Retina (tissue), 1 donor: ENCODE results near the gene TRIM23.
"Not testable (repeated sequence)": the region's sequence is repeated elsewhere in the genome, so short reads cannot be mapped to it uniquely, and the experiment has no call there.

ENCODE experiments used
- DNase-seq: peaks from one replicate; pipeline ENCODE4 v3.0.0-alpha.2; 2016

TRIM23 gene

DNA sequence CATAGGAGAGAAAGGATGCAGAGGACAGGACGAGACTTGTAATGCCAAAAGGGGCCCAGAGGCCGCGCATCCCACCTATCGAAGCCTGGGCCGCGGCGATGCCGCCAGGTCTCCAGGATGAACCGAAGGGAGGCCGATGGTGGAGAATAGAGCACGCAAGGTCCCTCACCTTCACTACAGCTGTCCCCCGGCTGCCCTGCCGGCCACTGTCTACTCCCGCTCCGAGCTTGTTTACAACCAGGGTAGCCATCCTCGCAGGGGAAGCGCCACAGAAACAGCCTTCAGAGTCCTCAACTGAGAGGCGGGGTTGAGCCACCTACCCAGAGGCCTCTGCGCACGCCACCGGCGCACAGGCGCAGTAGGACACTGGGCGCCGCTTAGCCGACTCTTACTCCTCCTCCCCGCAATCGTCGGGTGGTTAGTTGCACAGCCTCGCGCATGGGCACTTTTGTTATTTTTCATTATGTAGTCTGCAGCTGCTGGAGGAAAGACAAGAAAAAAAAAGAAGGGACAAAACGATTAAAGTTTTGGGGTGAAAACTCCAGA, at the start of gene TRIM23:
Gene TRIM23 (minus strand): TSS at position 309 of the 546 bp plus-strand sequence. CDS start 59 bp downstream, at position 250.
- peak; percentile 98 for DNase-seq

DNA sequence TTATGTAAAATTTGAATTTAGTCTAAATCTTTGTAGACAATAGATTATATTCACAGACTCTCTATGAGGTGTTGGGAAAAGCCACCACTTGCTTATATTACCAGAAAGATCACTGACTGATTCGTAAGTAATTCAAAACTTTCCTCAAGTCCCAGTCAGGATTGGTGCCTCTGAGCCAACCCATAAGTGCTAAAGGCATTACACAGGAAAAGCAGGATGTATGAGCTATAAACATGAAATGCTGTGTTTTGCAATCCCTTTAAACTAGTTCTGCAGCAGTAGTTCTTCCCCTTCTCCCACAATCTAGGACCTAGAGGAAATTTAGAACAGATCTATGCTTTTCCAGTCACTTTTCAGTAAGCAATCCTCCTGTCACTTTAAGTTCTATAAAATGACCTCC, 48.7 kb upstream of the TRIM23 start:
- no peak for DNase-seq

DNA sequence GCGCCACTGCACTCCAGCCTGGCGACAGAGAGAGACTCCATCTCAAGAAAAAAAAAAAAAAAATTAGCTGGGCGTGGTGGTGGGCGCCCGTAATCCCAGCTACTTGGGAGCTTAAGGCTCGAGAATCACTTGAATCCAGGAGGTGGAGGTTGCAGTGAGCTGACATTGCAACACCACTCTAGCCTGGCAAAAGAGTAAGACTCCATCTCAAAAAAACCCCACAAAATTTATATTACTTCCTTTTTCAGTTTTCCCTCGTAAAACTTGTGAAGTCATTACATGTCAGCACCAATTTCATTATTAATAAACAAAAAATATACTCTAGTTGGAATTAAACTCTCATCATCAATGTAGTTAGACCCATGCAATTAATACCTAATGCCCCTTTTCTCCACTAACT, 44.6 kb upstream of the TRIM23 start:
- DNase-seq, result no peak

DNA sequence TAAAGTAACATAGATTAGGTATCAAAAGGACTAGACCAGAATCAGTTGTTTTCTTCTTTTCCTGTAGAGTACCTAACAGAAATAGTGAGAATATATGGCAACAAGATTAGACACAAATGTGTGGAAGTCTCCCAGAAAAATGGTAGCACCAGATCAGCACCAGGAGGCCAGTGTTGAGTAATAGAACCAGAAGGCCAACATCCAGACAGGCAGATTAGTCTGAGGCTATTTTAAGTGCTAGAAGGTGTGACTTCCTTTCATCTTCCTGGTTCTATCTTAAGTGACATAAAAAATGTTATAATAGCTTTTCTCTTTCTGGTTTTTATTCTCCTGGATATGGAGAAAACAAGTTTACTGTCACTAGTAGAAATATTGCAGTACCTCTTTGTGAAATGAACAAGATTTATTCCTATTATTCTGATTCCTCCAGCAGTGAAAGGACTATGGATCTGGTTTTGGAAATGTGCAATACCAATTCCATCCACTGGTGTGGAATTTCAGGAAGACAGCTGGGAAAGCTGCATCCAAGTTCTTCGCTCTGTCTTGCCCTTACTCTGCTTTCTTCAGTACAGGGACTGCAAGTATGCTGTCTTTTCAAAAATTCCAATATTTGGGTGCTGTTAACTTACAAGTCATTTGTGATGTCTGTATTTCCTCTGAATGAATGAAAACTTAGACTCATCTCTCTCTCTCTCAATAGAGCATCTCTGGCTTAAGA, 39.8 kb upstream of the TRIM23 start:
- no peak for DNase-seq

DNA sequence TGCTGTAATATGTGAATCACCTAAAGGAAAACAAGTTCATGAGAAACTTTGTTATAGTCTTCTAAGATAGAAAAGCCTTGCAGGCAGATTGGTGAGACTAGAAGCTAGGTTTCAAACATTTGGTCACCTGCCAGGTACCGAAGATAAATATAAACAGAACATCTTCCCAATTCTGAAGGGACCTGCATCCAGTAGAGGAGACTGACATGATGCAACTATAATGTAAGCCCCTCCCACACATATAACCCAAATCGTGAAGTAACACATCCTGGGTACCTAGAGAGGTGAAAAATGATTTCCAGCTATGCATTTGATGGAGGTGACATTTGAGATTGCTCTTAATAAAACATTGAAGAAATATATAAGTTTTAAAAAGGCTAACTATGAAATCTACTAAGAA, 30.6 kb upstream of the TRIM23 start:
- DNase-seq, result no peak

DNA sequence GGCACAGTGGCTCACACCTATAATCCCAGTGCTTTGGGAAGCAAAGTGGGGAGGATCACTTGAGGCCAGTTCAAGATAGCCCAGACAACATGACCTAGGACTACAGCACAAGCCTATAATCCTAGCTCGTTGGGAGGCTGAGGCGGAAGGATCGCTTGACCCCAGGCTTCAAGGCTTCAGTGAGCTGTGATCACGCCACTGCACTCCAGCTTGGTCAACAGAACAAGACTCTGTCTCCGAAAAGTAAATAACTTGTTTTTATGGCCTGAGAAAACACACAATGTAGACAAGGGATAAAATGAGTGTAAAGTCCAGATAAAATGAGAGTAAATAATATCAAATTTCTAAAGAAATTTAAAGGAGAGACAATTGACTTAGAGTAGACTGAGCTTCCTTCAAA, 27.0 kb upstream of the TRIM23 start:
- DNase-seq, result no peak

DNA sequence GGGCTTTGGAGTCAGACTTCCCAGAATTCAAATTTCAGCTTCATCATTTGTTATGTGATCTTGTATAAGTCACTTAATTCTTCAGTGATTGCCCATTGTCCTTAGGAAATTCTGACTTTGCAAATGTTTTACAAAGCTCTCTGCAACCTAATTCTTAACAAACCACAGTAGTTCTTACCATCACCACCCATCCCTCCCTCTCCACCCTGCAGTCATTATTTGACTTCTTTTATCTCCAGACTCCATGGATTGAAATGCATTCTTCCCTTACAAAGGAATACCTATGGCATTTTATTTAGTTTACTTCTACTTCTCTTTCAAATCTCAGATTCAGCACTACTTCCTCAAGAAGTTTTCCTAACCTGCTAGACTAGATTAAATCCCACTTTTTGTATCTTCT, 23.8 kb upstream of the TRIM23 start:
- DNase-seq, result no peak

DNA sequence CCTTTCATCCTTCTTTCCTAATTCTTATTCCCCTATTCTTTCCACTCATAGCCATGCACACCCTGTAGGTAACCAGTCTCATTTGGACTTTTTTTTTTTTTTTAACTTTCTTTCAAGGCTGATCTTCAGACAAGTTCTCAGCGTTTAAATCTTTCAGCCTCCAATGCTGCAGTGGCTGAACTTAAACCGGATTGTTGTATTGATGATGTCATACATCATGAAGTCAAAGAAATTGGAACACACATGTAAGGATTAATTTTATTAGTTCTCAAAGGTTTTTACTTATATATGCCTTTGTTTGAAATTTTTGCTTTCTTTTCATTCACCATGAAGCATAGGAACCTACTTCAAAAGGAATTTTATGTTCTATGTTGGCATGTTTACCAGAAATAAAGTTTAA, 22.8 kb upstream of the TRIM23 start:
- no peak for DNase-seq

DNA sequence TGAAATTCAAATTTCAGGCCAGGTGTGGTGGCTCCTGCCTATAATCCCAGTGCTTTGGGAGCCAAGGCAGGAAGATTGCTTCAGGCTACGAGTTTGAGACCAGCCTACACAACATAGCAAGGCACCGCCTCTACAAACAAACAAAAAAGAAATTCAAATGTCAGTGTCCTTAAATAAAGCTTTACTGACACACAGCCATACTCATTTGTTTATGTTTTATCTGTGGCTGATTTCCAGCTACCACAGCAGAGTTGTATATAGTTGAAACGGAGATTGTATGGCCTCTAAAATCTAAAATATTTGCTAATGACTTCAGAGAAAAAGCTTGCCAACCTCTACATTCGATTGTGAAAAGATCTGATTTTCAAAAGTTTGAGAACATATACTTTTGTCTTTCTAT, 16.1 kb upstream of the TRIM23 start:
- no peak for DNase-seq

DNA sequence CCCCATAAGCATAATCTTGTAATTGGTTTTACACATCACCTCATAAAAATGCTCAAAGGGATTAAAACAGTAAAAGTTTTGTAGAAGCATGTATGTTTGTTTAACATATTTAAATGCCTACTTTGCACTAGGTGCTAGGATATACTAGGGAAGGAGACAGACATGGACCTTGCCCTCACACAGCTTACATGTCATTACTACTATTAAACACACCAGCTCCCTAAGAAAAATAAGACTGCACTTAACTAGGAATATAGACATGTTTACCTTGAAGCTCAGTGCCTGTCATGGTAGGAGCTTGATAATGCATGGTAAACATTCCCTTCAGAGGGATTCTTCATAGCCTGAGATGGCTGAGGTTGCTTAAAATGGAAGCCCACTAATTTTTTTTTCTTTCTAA, 6.8 kb upstream of the TRIM23 start:
- no peak for DNase-seq

DNA sequence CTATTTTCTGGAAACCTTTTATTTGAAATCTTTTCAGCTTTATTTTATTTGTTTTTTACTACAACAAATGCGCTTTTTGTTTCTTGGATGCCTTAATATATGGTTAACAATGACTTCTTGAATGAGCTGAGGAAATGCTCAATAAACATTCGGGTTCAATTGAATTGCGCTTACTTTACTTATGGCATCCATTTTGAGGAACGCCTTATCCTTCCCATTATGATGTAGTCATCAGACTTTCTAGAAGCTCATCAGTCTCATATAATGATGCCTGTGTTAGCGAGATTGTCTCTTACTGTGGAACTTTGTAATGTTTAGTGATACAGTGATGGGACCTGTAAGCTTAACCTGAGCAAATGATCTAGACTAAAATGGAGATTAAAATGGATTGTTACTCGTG, 1.6 kb upstream of the TRIM23 start:
- peak; percentile 1 for DNase-seq

DNA sequence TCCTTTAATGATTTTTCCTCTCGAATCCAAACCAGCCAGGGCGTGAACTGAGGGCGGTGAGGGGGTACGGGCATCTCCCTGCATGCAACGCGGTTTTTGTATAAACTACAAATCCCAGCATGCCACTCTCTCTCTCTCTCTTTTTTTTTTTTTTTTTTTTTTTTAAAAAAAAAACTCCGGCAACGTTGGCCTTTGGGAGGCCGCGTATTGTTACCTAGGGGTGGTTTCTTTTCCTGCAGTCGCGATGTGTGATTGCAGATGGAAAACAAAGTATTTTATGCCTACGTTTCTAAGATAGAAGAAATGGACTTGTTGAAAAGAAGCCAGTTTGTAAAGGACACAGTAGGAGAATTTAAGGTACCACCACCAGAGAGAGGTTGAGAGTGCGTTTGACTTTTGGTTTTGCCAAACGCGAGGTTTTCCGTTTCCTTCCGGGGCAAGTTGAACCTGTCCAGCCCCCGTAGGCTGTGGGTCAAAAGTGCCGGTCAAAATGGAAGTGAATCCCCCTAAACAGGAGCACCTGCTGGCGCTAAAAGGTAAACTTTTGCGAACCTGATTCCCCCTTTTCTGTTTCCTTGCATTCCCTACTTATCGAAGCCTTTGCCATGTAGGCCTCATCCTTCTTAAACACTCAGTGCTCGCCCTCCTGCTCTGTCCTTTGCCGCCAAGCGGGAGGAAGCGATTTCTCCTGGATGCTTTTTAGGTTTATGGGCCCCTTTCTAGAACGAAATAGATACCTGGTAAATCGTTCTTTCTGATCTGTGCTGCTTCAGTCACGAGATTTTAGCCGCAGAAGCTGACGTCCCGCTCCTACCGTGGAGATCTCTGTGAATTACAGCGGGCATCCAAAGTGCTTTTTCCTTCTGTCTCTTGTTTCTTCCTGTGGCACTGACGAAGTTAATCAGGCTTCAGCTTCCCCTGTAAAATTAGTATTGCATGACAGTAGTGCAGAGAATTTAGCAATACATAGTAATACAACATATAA, 730 bp upstream of the TRIM23 start, which contains the start of the genes SHLD3 and TRAPPC13:
Gene SHLD3 (plus strand): TSS at position 457 of the 985 bp plus-strand sequence. CDS start 4,561 bp downstream, outside the sequence.
Gene TRAPPC13 (plus strand): TSS at position 457 of the 985 bp plus-strand sequence. CDS start 34 bp downstream, at position 491.
- DNase-seq, result peak; percentile 99

DNA sequence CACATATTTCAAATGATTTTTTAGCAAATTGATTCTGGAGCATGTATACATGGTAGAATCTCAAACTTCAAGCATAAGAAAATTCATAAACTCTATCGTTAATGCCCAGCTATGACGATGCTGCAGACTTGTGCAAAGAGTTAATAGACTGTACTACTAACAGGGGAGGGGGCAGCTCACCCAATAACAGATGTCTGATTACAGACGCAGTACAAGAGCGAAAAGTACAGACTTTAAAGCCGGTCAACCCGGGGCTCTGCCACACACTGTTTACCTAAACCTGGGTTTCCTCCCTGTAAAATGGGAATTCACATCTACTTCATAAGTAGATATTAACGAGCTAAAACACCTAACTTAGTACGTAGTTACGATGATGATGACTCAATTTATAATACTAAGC, 651 bp downstream of the TRIM23 start:
- DNase-seq, result no peak

DNA sequence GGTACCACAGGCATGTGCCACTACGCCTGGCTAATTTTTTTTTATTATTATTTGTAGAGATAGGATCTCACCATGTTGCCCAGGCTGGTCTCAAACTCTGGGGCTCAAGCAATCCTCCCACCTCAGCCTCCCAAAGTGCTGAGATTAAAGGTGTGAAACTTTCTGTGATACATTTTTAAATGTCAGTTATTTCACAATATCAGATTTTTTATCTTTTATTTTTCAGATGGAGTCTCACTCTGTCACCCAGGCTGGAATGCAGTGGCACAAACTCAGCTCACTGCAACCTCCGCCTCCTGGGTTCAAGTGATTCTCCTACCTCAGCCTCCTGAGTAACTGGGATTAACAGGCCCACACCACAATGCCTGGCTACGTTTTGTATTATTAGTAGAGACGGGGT, 2.2 kb downstream of the TRIM23 start:
- not testable (repeated sequence) for DNase-seq

DNA sequence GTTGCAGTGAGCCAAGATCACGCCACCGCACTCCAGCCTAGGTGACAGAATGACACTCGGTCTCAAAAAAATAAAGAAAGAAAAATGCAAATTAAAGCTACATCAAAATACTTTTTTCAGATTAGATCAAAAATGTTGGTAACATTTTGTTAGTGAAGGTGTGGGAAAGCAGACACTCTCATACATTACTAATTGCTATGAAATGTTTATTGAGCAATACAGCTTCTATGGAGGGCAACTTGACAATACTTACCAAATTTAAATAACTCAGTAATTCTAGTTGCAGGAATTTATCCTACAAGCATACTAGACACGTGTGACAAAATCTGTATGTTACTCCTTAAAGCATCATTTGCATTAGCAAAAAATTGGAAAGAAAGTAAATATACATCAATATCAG, 4.1 kb downstream of the TRIM23 start:
- no peak for DNase-seq

DNA sequence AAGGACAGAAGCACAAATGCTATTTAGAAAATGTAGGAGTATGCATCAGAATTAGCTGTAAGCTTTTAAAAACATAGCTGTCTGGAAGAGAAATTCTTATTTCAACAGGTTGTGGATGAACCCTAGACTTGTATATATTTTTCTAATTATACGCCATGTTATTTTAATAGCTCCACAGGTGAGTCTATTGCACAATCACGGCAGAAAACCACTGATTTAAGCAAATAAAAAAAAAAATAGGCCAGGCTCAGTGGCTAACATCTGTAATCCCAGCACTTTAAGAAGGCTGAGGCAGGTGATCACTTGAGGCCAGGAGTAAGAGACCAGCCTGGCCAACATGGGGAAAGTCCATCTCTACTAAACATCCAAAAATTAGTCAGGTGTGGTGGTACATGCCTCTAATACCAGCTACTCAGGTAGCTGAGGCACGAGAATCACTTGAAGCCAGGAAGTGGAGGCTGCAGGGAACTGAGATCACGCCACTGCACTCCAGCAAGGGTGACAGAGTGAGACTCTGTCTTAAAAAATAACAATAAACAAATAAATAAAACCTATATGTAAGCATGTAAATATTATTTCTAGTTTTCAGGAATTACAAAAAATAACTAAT, 11.7 kb downstream of the TRIM23 start:
- DNase-seq, result no peak

DNA sequence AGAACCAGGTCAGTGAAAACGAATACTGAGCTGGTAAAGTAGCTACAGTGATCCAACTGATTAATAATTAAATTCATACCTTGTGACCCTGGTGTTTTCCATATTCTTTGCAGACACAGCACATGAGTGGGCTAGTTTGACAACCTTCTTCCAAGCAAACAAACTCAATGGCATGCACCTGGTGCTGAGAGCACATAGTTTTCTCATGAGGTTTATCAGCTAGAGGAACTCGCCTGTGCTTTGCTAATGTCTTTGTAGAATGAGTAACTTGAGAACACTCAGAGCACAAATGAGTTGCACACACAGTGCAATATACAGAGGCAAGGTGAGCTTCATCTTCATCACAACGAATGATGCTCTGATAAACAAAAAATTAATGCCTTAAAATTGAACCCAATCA, 12.6 kb downstream of the TRIM23 start:
- no peak for DNase-seq

DNA sequence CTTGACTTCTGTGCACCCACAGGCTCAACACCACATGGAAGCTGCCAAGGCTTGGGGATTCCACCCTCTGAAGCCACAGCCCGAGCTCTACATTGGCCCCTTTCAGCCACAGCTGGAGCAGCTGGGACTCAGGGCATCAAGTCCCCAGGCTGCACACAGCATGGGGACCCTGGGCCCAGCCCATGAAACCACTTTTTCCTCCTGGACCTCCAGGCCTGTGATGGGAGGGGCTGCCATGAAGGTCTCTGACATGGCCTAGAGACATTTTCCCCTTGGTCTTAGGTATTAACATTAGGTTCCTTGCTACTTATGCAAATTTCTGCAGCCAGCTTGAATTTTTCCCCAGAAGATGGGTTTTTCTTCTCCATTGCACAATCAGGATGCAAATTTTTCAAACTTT, 22.4 kb downstream of the TRIM23 start:
- DNase-seq, result not testable (repeated sequence)

DNA sequence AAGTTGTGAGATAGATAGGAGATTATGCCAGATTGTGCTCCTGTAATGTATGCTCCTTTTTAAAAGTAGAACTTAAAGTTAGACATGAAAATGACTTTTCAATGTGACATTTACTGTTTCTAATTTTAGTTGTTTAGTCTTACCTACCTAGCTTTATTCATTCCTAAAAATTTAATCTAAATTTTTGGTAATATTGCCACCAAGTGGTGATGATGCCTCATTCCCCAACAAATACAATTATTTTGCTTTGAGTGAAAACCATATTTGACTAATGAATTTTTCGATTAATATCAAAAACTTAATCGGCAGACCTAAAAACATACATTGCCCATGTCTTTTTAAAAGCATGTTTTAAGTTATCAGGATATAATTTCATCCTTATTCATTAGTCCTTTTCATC, 35.4 kb downstream of the TRIM23 start:
- DNase-seq, result no peak

DNA sequence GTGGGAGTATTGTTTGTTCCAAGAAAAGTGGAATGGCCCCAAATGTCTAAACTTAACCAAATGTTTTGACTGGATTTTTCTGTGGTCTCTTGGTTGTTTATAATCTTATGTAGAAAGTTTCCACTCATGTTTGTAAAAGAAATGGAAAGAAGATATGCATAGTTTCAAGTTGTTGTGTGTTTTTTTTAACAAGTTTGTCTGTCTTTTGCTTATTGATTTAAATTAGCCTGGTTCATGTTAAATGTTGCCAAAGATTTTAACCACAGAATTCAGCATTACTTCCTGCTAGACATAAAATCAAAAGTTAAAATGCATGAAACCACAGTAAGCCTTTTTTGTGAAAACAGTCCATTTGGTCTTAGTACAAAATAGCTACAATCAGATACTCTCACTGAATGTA, 47.0 kb downstream of the TRIM23 start:
- DNase-seq, result no peak

DNA sequence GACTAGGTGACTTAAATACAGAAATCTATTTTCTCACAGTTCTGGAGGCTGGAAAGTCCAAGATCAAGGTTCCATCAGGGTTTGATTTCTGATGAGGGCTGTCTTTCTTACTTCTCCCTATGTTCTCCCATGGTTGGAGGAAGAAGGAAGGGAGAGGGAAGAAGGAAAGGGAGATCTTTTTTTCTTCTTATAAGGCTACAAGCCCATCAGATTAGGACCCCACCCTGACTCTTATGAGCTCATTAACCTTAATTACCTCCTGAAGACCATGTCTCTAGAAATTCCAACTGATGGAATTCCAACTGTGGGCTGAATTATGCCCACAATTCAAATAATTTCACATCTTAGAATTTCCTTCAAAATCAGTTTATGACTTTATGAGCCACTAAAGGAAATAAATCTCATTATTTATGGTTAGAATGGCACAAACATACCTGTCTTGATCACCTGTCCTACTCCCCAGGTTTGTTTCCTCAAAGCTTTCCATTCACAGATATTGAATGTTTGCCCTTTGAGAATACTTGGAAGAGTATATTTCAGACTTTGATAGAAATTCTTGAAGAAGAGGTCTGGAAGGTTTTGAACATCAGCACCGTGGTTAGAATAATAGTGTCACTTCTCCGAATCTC, 53.4 kb downstream of the TRIM23 start:
- no peak for DNase-seq

DNA sequence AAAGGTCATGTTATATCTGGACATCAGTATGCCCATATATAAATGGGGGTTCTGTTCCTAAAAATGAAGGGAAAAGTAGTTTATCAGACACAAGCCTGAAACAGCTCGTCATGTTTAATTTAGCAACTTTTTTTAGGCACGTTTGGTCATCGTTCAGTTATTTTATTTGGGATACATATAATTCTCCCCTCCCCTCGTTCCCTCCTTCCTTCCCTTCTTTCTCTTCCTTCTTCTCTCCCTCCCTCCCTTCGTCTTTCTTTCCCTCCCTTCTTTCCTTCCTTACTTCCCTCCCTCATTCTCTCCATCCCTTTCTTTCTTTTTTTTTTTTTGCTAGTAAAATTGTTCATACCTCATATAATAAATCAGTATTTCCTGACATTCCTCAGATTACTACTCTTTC, 57.6 kb downstream of the TRIM23 start:
- no peak for DNase-seq

DNA sequence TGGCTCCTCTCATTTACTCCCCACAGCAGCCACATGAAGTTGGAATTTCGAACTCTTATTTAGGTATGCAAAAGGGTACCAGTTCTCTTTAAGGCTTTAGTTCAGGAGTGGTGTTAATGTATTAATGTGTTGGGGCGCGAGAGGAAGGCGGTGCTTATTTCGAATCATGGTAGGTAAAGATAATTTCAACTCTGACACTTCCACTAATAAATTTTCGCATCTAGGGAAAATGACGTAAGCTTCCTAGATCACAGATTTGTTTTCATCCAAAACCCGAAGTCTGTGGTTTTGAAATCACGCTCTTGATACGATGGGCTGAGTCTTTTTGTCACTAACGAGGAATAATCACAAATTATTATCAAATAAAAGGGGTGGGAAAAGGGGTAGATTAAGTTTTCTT, 60.4 kb downstream of the TRIM23 start:
- DNase-seq, result no peak
